Activated CD8-positive, alpha-beta T cell treated with anti-CD3 and anti-CD28 coated beads, Interleukin-2, amount 10 ng/mL, durations not matched to agents 7 days and 5 days (primary cell): ENCODE results near the gene LRRC1. TPM values are rescaled to one million over a fixed set of nuclear protein-coding genes. Genes with fewer than 3 reads are reported as not detected.
"Not testable (repeated sequence)": the region's sequence is repeated elsewhere in the genome, so short reads cannot be mapped to it uniquely, and the experiment has no call there.

ENCODE experiments used
- ATAC-seq: fragments of 150-1000 bp; cut with Tn5 transposase; one replicate; pipeline ENCODE4 v1.10.0; 2021; ENCODE audit warnings: moderate library complexity
- CTCF ChIA-PET: fragments of 350-600 bp; sonication (Branson Sonifier 250); formaldehyde crosslinking; loops from one replicate; lab custom pipeline; 2021; ENCODE audit warnings: antibody characterized with exemption; lab: Charles Lee
- POLR2A ChIA-PET: fragments of 350-600 bp; sonication (Branson Sonifier 250); formaldehyde crosslinking; loops from one replicate; lab custom pipeline; 2021; ENCODE audit warnings: antibody characterized with exemption; lab: Charles Lee
- DNase-seq: peaks from one replicate; pipeline ENCODE4 v3.0.0-alpha.2; 2020
- H3K27ac Mint-ChIP-seq: one replicate; pipeline ENCODE4 v1.8.0; 2021; ENCODE audit warnings: mild to moderate bottlenecking, mixed read lengths
- H3K27me3 Mint-ChIP-seq: one replicate; pipeline ENCODE4 v1.8.0; 2021; ENCODE audit warnings: low read depth, mixed read lengths
- H3K36me3 Mint-ChIP-seq: one replicate; pipeline ENCODE4 v1.8.0; 2021; ENCODE audit warnings: low read depth, mixed read lengths
- H3K4me1 Mint-ChIP-seq: one replicate; pipeline ENCODE4 v1.8.0; 2021; ENCODE audit warnings: low read depth, mixed read lengths
- H3K4me3 Mint-ChIP-seq: one replicate; pipeline ENCODE4 v1.8.0; 2021; ENCODE audit warnings: mild to moderate bottlenecking, mixed read lengths
- H3K9me3 Mint-ChIP-seq: one replicate; pipeline ENCODE4 v1.8.0; 2022; ENCODE audit warnings: mixed read lengths; ENCODE audit not compliant: insufficient read depth
- total RNA-seq, 2 experiments: library from RNA; stranded (reverse); gene quantifications; one replicate each; pipeline ENCODE4 v1.2.3, GENCODE V29; 2021

LRRC1 gene
- total RNA-seq, 2 experiments from 2014 or later = 3.6 to 4.2 TPM

- H3K36me3 Mint-ChIP-seq = no peaks in the 10 kb centered on the region
- no peak for ATAC-seq
- H3K9me3 Mint-ChIP-seq = no peaks in the 10 kb centered on the region
- ChIA-PET CTCF (interaction anchor here (1.6 kb wide), 1 partner anchor 40 kb away, joined by 4 read pairs; no protein-coding TSS in a partner anchor), POLR2A (no interaction called here)
- no peak for DNase-seq
- H3K27me3 Mint-ChIP-seq = peaks cover 18% of the 10 kb centered on the region
- no peaks in the 10 kb centered on the region for H3K4me1 Mint-ChIP-seq
- no peak overlapping the region for H3K4me3 Mint-ChIP-seq
- H3K27ac Mint-ChIP-seq = no peak overlapping the region
Observed at GRCh38 chr6:53767941-53768340, 26.9 kb upstream of the LRRC1 start.

DNA sequence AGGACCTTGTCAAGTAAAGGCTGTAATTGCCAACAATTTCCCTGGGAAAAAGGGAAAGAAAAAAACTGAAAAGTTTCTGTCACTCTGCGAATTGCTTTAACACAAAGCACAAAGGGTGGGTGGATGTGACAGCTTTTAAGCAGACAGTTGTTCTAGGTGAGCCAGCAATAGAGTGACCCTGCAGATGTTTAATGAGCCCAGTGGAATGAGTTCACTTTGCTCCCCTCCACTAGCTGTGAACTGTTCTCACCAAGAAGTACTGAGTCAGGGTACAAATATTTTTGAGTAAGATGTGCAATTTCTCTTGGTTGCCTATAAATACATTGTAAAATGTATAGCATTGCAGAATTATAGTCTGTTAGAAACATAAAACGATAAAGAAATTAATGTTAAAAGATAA is 26.2 kb upstream of the LRRC1 start:
- Mint-ChIP-seq H3K27me3 (peaks cover 11% of the 10 kb centered on the region), H3K36me3 (no peaks in the 10 kb centered on the region), H3K4me1 (no peaks in the 10 kb centered on the region), H3K27ac (no peak overlapping the region), H3K4me3 (no peak overlapping the region), H3K9me3 (no peaks in the 10 kb centered on the region)
- ChIA-PET CTCF (no interaction called here), POLR2A (no interaction called here)
- DNase-seq (no peak), ATAC-seq (no peak)

GRCh38 chr6:53770780-53771249 is 24.0 kb upstream of the LRRC1 start:
- H3K4me3 Mint-ChIP-seq = no peak overlapping the region
- no peaks in the 10 kb centered on the region for H3K4me1 Mint-ChIP-seq
- CTCF ChIA-PET = interaction anchor here (0.7 to 1.3 kb wide), 5 partner anchors 11 to 215 kb away, joined by 3 to 4 read pairs (median 3); no protein-coding TSS in a partner anchor
- POLR2A ChIA-PET = no interaction called here
- ATAC-seq (no peak), DNase-seq (no peak)
- no peaks in the 10 kb centered on the region for H3K36me3 Mint-ChIP-seq
- peaks cover 6% of the 10 kb centered on the region for H3K27me3 Mint-ChIP-seq
- H3K27ac Mint-ChIP-seq = no peak overlapping the region
- no peaks in the 10 kb centered on the region for H3K9me3 Mint-ChIP-seq

GRCh38 chr6:53771785-53772624 is 22.8 kb upstream of the LRRC1 start:
- no peaks in the 10 kb centered on the region for H3K36me3 Mint-ChIP-seq
- no peaks in the 10 kb centered on the region for H3K9me3 Mint-ChIP-seq
- H3K27ac Mint-ChIP-seq = no peak overlapping the region
- H3K27me3 Mint-ChIP-seq = peaks cover 3% of the 10 kb centered on the region
- H3K4me3 Mint-ChIP-seq = no peak overlapping the region
- no peak for ATAC-seq
- DNase-seq = no peak
- CTCF ChIA-PET = interaction anchor here (1.0 to 1.3 kb wide), 2 partner anchors 44 to 49 kb away, joined by 3 to 4 read pairs; no protein-coding TSS in a partner anchor
- POLR2A ChIA-PET = interaction anchor here (0.7 kb wide), 1 partner anchor 142 kb away, joined by 3 read pairs; no protein-coding TSS in a partner anchor
- H3K4me1 Mint-ChIP-seq = no peaks in the 10 kb centered on the region

- Mint-ChIP-seq H3K36me3 (no peaks in the 10 kb centered on the region), H3K27ac (no peak overlapping the region), H3K27me3 (peaks cover 3% of the 10 kb centered on the region), H3K9me3 (no peaks in the 10 kb centered on the region), H3K4me3 (no peak overlapping the region), H3K4me1 (no peaks in the 10 kb centered on the region)
- ATAC-seq (no peak), DNase-seq (no peak)
- ChIA-PET CTCF (no interaction called here), POLR2A (no interaction called here)
Observed at GRCh38 chr6:53773044-53773696, 21.6 kb upstream of the LRRC1 start.

GRCh38 chr6:53776152-53776551 is 18.7 kb upstream of the LRRC1 start:
- POLR2A ChIA-PET, ATAC-seq, H3K9me3 Mint-ChIP-seq, DNase-seq, H3K27ac Mint-ChIP-seq, CTCF ChIA-PET, H3K4me1 Mint-ChIP-seq, H3K4me3 Mint-ChIP-seq, H3K36me3 Mint-ChIP-seq: not testable (repeated sequence)
- H3K27me3 Mint-ChIP-seq = peaks cover 10% of the 10 kb centered on the region

DNA sequence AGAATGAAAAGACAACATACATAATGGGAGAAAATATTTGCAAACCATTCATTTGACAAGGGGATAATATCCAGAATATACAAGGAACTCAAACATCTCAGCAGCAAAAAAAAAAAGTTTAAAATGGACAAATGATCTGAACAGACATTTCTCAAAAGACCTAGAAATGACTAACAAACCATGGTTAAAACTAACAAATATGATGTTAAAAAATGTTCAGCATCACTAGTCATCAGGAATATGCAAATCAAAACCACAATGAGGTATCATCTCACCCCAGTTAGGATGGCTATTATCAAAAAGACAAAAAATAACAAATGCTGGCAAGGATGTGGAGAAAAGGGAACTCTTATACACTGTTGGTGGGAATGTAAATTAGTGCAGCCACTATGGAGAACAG is 9.8 kb upstream of the LRRC1 start:
- H3K4me3 Mint-ChIP-seq, H3K9me3 Mint-ChIP-seq, H3K36me3 Mint-ChIP-seq, H3K27ac Mint-ChIP-seq, ATAC-seq, H3K4me1 Mint-ChIP-seq, DNase-seq, CTCF ChIA-PET, POLR2A ChIA-PET: not testable (repeated sequence)
- H3K27me3 Mint-ChIP-seq = peaks cover 34% of the 10 kb centered on the region

DNA sequence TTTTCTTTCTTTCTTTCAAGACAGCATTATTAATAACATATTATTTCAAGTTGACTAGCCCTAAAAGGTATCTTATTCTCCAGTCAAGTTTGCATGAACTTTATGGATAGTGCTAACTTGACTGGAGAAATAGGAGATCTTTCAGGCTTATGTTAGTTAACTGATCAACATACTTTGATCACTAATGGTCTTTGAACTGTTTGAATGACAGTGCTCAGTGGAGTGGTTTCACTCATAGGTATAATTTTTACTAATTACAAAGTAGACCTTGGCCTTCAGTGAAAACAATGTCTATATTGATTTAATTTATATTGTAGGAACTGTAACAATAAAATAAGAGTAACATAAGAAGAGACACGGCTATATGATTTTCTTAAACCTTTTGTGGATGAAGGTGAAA is 8.0 kb upstream of the LRRC1 start:
- H3K9me3 Mint-ChIP-seq = no peaks in the 10 kb centered on the region
- CTCF ChIA-PET = no interaction called here
- ATAC-seq = no peak

GRCh38 chr6:53790886-53791285 is 3.9 kb upstream of the LRRC1 start:
- Mint-ChIP-seq H3K36me3 (no peaks in the 10 kb centered on the region), H3K27me3 (peaks cover 32% of the 10 kb centered on the region), H3K27ac (no peak overlapping the region), H3K9me3 (no peaks in the 10 kb centered on the region), H3K4me1 (peaks cover 21% of the 10 kb centered on the region), H3K4me3 (no peak overlapping the region)
- ChIA-PET POLR2A (no interaction called here), CTCF (interaction anchor here (1.0 kb wide), 1 partner anchor 72 kb away, joined by 3 read pairs; no protein-coding TSS in a partner anchor)
- DNase-seq = no peak
- ATAC-seq = no peak

More for the DNA sequence above, 8.0 kb upstream of the LRRC1 start:
- Mint-ChIP-seq H3K36me3 (no peaks in the 10 kb centered on the region), H3K4me3 (no peak overlapping the region), H3K4me1 (no peaks in the 10 kb centered on the region), H3K27me3 (peaks cover 26% of the 10 kb centered on the region), H3K27ac (no peak overlapping the region)
- POLR2A ChIA-PET = no interaction called here
- DNase-seq = no peak

DNA sequence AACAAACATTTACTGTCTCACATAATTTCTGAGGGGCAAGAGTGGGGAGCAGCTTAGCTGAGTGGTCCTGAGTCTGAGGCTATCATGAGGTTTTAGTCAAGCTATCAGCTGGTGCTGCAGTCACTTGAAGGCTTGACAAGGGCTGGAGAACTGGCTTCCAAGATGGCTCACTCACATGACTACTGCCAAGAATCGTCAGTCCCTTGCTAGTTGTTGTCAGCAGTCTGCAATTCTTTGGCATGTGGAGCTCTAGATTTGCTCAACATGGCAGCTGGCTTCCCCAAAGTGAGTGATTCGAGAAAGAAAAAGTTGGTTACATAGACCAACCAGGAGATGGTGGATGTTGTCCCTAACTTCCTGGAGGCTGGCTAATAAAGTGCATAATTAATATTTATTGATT is 2.8 kb upstream of the LRRC1 start:
- no peak for DNase-seq
- peaks cover 3% of the 10 kb centered on the region for H3K36me3 Mint-ChIP-seq
- peaks cover 27% of the 10 kb centered on the region for H3K4me1 Mint-ChIP-seq
- no peak overlapping the region for H3K27ac Mint-ChIP-seq
- peaks cover 43% of the 10 kb centered on the region for H3K27me3 Mint-ChIP-seq
- POLR2A ChIA-PET = no interaction called here
- CTCF ChIA-PET = interaction anchor here (2.8 to 6.0 kb wide), 3 partner anchors 57 to 164 kb away, joined by 10 to 31 read pairs (median 20); no protein-coding TSS in a partner anchor
- no peaks in the 10 kb centered on the region for H3K9me3 Mint-ChIP-seq
- H3K4me3 Mint-ChIP-seq = no peak overlapping the region
- no peak for ATAC-seq

GRCh38 chr6:53792973-53793317 is 1.9 kb upstream of the LRRC1 start:
- POLR2A ChIA-PET = no interaction called here
- peaks cover 27% of the 10 kb centered on the region for H3K4me1 Mint-ChIP-seq
- H3K9me3 Mint-ChIP-seq = no peaks in the 10 kb centered on the region
- H3K27ac Mint-ChIP-seq = no peak overlapping the region
- ATAC-seq (no peak), DNase-seq (no peak)
- H3K36me3 Mint-ChIP-seq = peaks cover 3% of the 10 kb centered on the region
- H3K4me3 Mint-ChIP-seq = peak overlapping the region; percentile 98
- CTCF ChIA-PET = interaction anchor here (2.8 to 6.0 kb wide), 3 partner anchors 58 to 163 kb away, joined by 10 to 31 read pairs (median 20); no protein-coding TSS in a partner anchor
- peaks cover 45% of the 10 kb centered on the region for H3K27me3 Mint-ChIP-seq
